GM18499 (cell line): ENCODE measurements around the gene RAB1A.

Experiments used
- ATAC-seq: cut with Tn5 transposase; IDR thresholded peaks from one replicate; pipeline ENCODE4 v1.9.1; 2021; ENCODE audit warnings: moderate number of reproducible peaks; ENCODE audit not compliant: insufficient read depth, unreplicated experiment

The RAB1A gene

GRCh38 chr2:65064728-65065552, 65.0 kb downstream of the RAB1A start:
- ATAC-seq = peak; percentile 64

GRCh38 chr2:65062843-65063825, 66.8 kb downstream of the RAB1A start:
- ATAC-seq = no peak

- no peak for ATAC-seq
Observed at GRCh38 chr2:65061910-65062339, 68.0 kb downstream of the RAB1A start.

- no peak for ATAC-seq
Observed at GRCh38 chr2:65061146-65061909, 68.6 kb downstream of the RAB1A start.

- no peak for ATAC-seq
Observed at GRCh38 chr2:65059071-65059470, 70.8 kb downstream of the RAB1A start.

GRCh38 chr2:65057391-65058052, 72.4 kb downstream of the RAB1A start:
- no peak for ATAC-seq

- no peak for ATAC-seq
Observed at GRCh38 chr2:65057054-65057375, 72.9 kb downstream of the RAB1A start.

GRCh38 chr2:65056215-65057053, 73.5 kb downstream of the RAB1A start, which contains the start of gene CEP68:
Gene CEP68, plus strand, starts transcription at chr2:65056416. Its CDS starts 13,029 bp downstream, at chr2:65069445.
- ATAC-seq = peak; percentile 60

GRCh38 chr2:65055422-65056214, 74.3 kb downstream of the RAB1A start:
- peak; percentile 3 for ATAC-seq

GRCh38 chr2:65054749-65055421, 75.0 kb downstream of the RAB1A start:
- no peak for ATAC-seq

- peak; percentile 58 for ATAC-seq
Observed at GRCh38 chr2:65053199-65053598, 76.7 kb downstream of the RAB1A start.

GRCh38 chr2:65050931-65051330, 79.0 kb downstream of the RAB1A start:
- ATAC-seq = no peak

- ATAC-seq = no peak
Observed at GRCh38 chr2:65049010-65049639, 80.8 kb downstream of the RAB1A start.

- ATAC-seq = no peak
Observed at GRCh38 chr2:65046633-65047407, 83.1 kb downstream of the RAB1A start.

- no peak for ATAC-seq
Observed at GRCh38 chr2:65045651-65046050, 84.3 kb downstream of the RAB1A start.

- no peak for ATAC-seq
Observed at GRCh38 chr2:65044097-65044735, 85.7 kb downstream of the RAB1A start.
